Endothelial cell of umbilical vein (primary cell): ENCODE measurements around the gene CYBC1. TPM values are rescaled to one million over a fixed set of nuclear protein-coding genes. Genes with fewer than 3 reads are reported as not detected.

Source experiments
- BruUV-seq: library from RNA; stranded (reverse); fragments of 400-500 nt; replicated peaks from 2 replicates; lab custom pipeline; 2021; lab: Mats Ljungman, UMichigan
- CTCF ChIA-PET: fragments of 300-600, 350-600 bp; sonication (Branson Sonifier 250); formaldehyde crosslinking; loops from one replicate; lab custom pipeline; 2021; ENCODE audit warnings: antibody characterized with exemption, inconsistent platforms; lab: Charles Lee
- POLR2A ChIA-PET: fragments of 300-600, 350-600 bp; sonication (Branson Sonifier 250); formaldehyde crosslinking; loops from one replicate; lab custom pipeline; 2021; ENCODE audit warnings: antibody characterized with exemption, inconsistent platforms; lab: Charles Lee
- DNase-seq: peaks from one replicate; pipeline ENCODE4 v3.0.0-alpha.2; 2011; ENCODE audit warnings: low read depth, low spot score
- FAIRE-seq: peaks from 2 replicates; lab custom pipeline; 2011; peaks lifted over from hg19 to GRCh38; lab: Jason Lieb, UNC
- H2AFZ ChIP-seq: 2 replicates; pipeline ENCODE4 v1.6.0; 2012; ENCODE audit warnings: low read depth, low read length, control low read depth, inconsistent platforms
- H3K27ac ChIP-seq: 2 replicates; pipeline ENCODE4 v1.5.1; 2011; ENCODE audit warnings: low read depth, mild to moderate bottlenecking, control low read depth, low read length, moderate library complexity; ENCODE audit not compliant: insufficient read depth
- H3K27me3 ChIP-seq, 2 experiments: 2 replicates each; pipeline versions ENCODE4 v1.6.0 to v1.6.1; 2011; ENCODE audit warnings: low read length in 2 of 2, mixed read lengths in 1 of 2; ENCODE audit not compliant: control insufficient read depth in 2 of 2, insufficient read depth in 2 of 2
- H3K36me3 ChIP-seq, 2 experiments: 2 replicates in 1 of 2; 3 replicates in 1 of 2; pipeline ENCODE4 v1.5.1; 2011; ENCODE audit warnings: low read length in 2 of 2, mild to moderate bottlenecking in 1 of 2, moderate library complexity in 1 of 2; ENCODE audit not compliant: control insufficient read depth in 2 of 2, insufficient read depth in 2 of 2; ENCODE audit errors: extremely low read depth in 1 of 2
- H3K4me1 ChIP-seq: 3 replicates; pipeline ENCODE4 v1.5.1; 2011; ENCODE audit warnings: mild to moderate bottlenecking, low read length; ENCODE audit not compliant: control insufficient read depth, insufficient read depth; ENCODE audit errors: extremely low read depth
- H3K4me2 ChIP-seq: 2 replicates; pipeline ENCODE4 v1.6.1; 2011; ENCODE audit warnings: low read length, control low read depth, mixed read lengths; ENCODE audit not compliant: insufficient read depth
- H3K4me3 ChIP-seq, 3 experiments: fragments of 200-600 bp in 1 of 3; sonication (generic), shearing (Covaris generic) in 1 of 3; replicated peaks in 1 of 3; 2 replicates each; pipeline ENCODE4 v1.5.1; 2011 to 2016; ENCODE audit warnings: control low read depth in 3 of 3, low read length in 3 of 3, mild to moderate bottlenecking in 2 of 3, inconsistent platforms in 1 of 3, low read depth in 1 of 3, moderate library complexity in 1 of 3; ENCODE audit not compliant: insufficient read depth in 1 of 3
- H3K79me2 ChIP-seq: 2 replicates; pipeline ENCODE4 v1.6.0; 2012; ENCODE audit warnings: low read length, inconsistent platforms; ENCODE audit not compliant: control insufficient read depth, insufficient read depth
- H3K9ac ChIP-seq: replicated peaks from 2 replicates; pipeline ENCODE3; 2011; ENCODE audit warnings: low read length, control low read depth; ENCODE audit not compliant: insufficient read depth; ENCODE audit errors: extremely low read depth
- H3K9me1 ChIP-seq: replicated peaks from 3 replicates; pipeline ENCODE4 v1.6.0; 2011; ENCODE audit warnings: mild to moderate bottlenecking, low read length; ENCODE audit not compliant: control insufficient read depth, insufficient read depth; ENCODE audit errors: extremely low read depth
- H3K9me3 ChIP-seq: replicated peaks from 2 replicates; pipeline ENCODE4 v1.5.1; 2012; ENCODE audit warnings: low read length, inconsistent platforms; ENCODE audit not compliant: control insufficient read depth, insufficient read depth
- H4K20me1 ChIP-seq: replicated peaks from 2 replicates; pipeline ENCODE3; 2011; ENCODE audit warnings: mild to moderate bottlenecking, low read length; ENCODE audit not compliant: control insufficient read depth, insufficient read depth; ENCODE audit errors: extremely low read depth
- FOS ChIP-seq: IDR thresholded peaks from 2 replicates; pipeline ENCODE4 v1.6.1; 2011; ENCODE audit warnings: mild to moderate bottlenecking, low read length, moderate library complexity, borderline replicate concordance; ENCODE audit not compliant: insufficient read depth
- GATA2 ChIP-seq: IDR thresholded peaks from 2 replicates; pipeline ENCODE4 v1.7.0; 2011; ENCODE audit warnings: low read depth, mild to moderate bottlenecking, moderate library complexity, mixed read lengths, low read length; ENCODE audit not compliant: insufficient read length, insufficient read depth
- MYC ChIP-seq: IDR thresholded peaks from one replicate; pipeline ENCODE4 v1.6.1; 2011; ENCODE audit warnings: mild to moderate bottlenecking, low read depth, low read length
- POLR2A ChIP-seq: IDR thresholded peaks from 2 replicates; pipeline ENCODE4 v1.6.1; 2012; ENCODE audit warnings: low read depth, mild to moderate bottlenecking, control low read depth, low read length
- dilution Hi-C: fragments of 300-500 bp; cut with MboI; formaldehyde crosslinking; loops from one replicate; pipeline ENCODE4 v1.15.0; 2019; ENCODE audit warnings: low sequenced_read_pairs; ENCODE audit not compliant: extremely low pct_ligation_motif_present
- intact Hi-C: fragments of 100-400 bp; cut with micrococcal nuclease; formaldehyde crosslinking; loops from one replicate; pipeline ENCODE4 v1.10.0; 2022
- polyA plus RNA-seq, 4 experiments: library from polyadenylated mRNA; depleted of rRNA in 3 of 4; stranded (reverse) in 3 of 4; unstranded in 1 of 4; fragments of >200 nt; gene quantifications; 2 replicates each; pipeline versions ENCODE4 v1.2.1 to v1.2.3, GENCODE V29; 2011 to 2012; ENCODE audit warnings: missing spikeins in 1 of 4
- total RNA-seq: library from RNA; stranded (reverse); gene quantifications from 2 replicates; pipeline ENCODE4 v1.2.3, GENCODE V29; 2021

Gene CYBC1
- total and polyA plus RNA-seq, 2 donors (not counting 3 experiments of a cell fraction or from before 2014, with no cell fraction given): 71.8 to 81.5 TPM

- ChIA-PET CTCF (interaction anchor here (1.3 kb wide), 1 partner anchor 26 kb away, joined by 3 read pairs; no protein-coding TSS in a partner anchor), POLR2A (no interaction called here)
- FAIRE-seq (no peak), DNase-seq (peak; percentile 24)
- Histone ChIP-seq H2AFZ (no peak overlapping the region), H3K4me3 (no peak overlapping the region), H3K79me2 (no peaks in the 10 kb centered on the region), H4K20me1 (no peaks in the 10 kb centered on the region), H3K9ac (no peak overlapping the region), H3K27me3 (no peaks in the 10 kb centered on the region), H3K27ac (no peak overlapping the region), H3K36me3 (no peaks in the 10 kb centered on the region), H3K9me1 (no peaks in the 10 kb centered on the region), H3K4me2 (no peak overlapping the region), H3K4me1 (no peaks in the 10 kb centered on the region), H3K9me3 (no peaks in the 10 kb centered on the region)
- dilution Hi-C loops (no loop called here), intact Hi-C loops (no loop called here)
- TF ChIP-seq POLR2A: no peak
- no peak for TF ChIP-seq FOS
- BruUV-seq: no TSS peak
These were observed 51.5 kb downstream of the CYBC1 start for GRCh38 chr17:82399041-82399441.

- H2AFZ ChIP-seq: no peak overlapping the region
- no peaks in the 10 kb centered on the region for H3K4me1 ChIP-seq
- H3K9me1 ChIP-seq: no peaks in the 10 kb centered on the region
- ChIA-PET POLR2A (no interaction called here), CTCF (interaction anchor here (1.0 kb wide), 1 partner anchor 27 kb away, joined by 3 read pairs; no protein-coding TSS in a partner anchor)
- H3K27ac ChIP-seq: no peak overlapping the region
- TF ChIP-seq MYC: no peak
- TF ChIP-seq GATA2: no peak
- TF ChIP-seq POLR2A: no peak
- BruUV-seq: no TSS peak
- no peak overlapping the region for H3K4me2 ChIP-seq
- no peaks in the 10 kb centered on the region for H3K36me3 ChIP-seq
- FAIRE-seq: no peak
- H3K9ac ChIP-seq: no peak overlapping the region
- H3K79me2 ChIP-seq: no peaks in the 10 kb centered on the region
- no peaks in the 10 kb centered on the region for H4K20me1 ChIP-seq
- DNase-seq: no peak
- H3K4me3 ChIP-seq: no peak overlapping the region
- intact Hi-C loops: no loop called here
- no peaks in the 10 kb centered on the region for H3K9me3 ChIP-seq
- dilution Hi-C loops: no loop called here
- no peaks in the 10 kb centered on the region for H3K27me3 ChIP-seq
These were observed 52.9 kb downstream of the CYBC1 start for GRCh38 chr17:82397449-82398335.
